Measurements from ENCODE around the gene RHBDF2. TPM values are rescaled to one million over a fixed set of nuclear protein-coding genes. Genes with fewer than 3 reads are reported as not detected.

RHBDF2 gene
- total RNA-seq, 4 donors from 2014 or later: 33.1 to 99.0 (median 73.5) TPM

GRCh38 chr17:76547642-76548202 lies 46.5 kb upstream of the RHBDF2 start:
- H3K9me3 ChIP-seq: no peaks in the 10 kb centered on the region
- TF ChIP-seq EP300 (IDR thresholded peaks at IDR 0.05): no peak
- peak in 1 of 5 experiments; percentile 21 for TF ChIP-seq CTCF (IDR thresholded peaks at IDR 0.05)
- whole genome bisulfite sequencing, 2 donors: 84 to 89% methylated on average over 2 of the region's 2 CpGs
- H3K36me3 ChIP-seq: no peaks in the 10 kb centered on the region
- H3K4me3 ChIP-seq: no peak overlapping the region
- DNase-seq (ENCODE audit: low spot score in 2 of 2): no peak
- no peaks in the 10 kb centered on the region for H3K27me3 ChIP-seq
- H3K27ac ChIP-seq: no peak overlapping the region
- peaks cover 0 to 58% (median 25%) of the 10 kb centered on the region in 4 donors for H3K4me1 ChIP-seq

GRCh38 chr17:76547183-76547641 lies 46.0 kb upstream of the RHBDF2 start:
- TF ChIP-seq POLR2A (IDR thresholded peaks at IDR 0.05): no peak
- TF ChIP-seq CTCF (IDR thresholded peaks at IDR 0.05): peak; percentile 59 to 86 (median 73)
- Histone ChIP-seq H3K27ac (peak overlapping the region in 2 of 4 donors; percentile 3 to 40), H3K4me3 (no peak overlapping the region), H3K4me1 (peaks cover 0 to 58% (median 25%) of the 10 kb centered on the region in 4 donors), H3K27me3 (no peaks in the 10 kb centered on the region), H3K36me3 (no peaks in the 10 kb centered on the region), H3K9me3 (no peaks in the 10 kb centered on the region)
- 34 to 38% methylated on average over 3 of the region's 3 CpGs for WGBS, 2 donors
- peak in 1 of 2 donors; percentile 77 for DNase-seq (ENCODE audit: low spot score in 2 of 2)

GRCh38 chr17:76546556-76547182 lies 45.4 kb upstream of the RHBDF2 start:
- no peak overlapping the region for H3K4me3 ChIP-seq
- DNase-seq (ENCODE audit: low spot score in 2 of 2): no peak
- peak overlapping the region in 2 of 4 donors; percentile 3 to 40 for H3K27ac ChIP-seq
- no peaks in the 10 kb centered on the region for H3K36me3 ChIP-seq
- TF ChIP-seq CTCF (IDR thresholded peaks at IDR 0.05) (no peak), EP300 (IDR thresholded peaks at IDR 0.05) (no peak), POLR2A (IDR thresholded peaks at IDR 0.05) (no peak)
- no peaks in the 10 kb centered on the region for H3K9me3 ChIP-seq
- no peaks in the 10 kb centered on the region for H3K27me3 ChIP-seq
- peaks cover 0 to 58% (median 25%) of the 10 kb centered on the region in 4 donors for H3K4me1 ChIP-seq
- WGBS, 2 donors: 63 to 64% methylated on average over 10 to 11 of the region's 11 CpGs

GRCh38 chr17:76545918-76546555 lies 44.8 kb upstream of the RHBDF2 start:
- Histone ChIP-seq H3K4me3 (no peak overlapping the region), H3K4me1 (peaks cover 0 to 58% (median 27%) of the 10 kb centered on the region in 4 donors), H3K27ac (no peak overlapping the region), H3K36me3 (no peaks in the 10 kb centered on the region), H3K27me3 (no peaks in the 10 kb centered on the region), H3K9me3 (no peaks in the 10 kb centered on the region)
- DNase-seq (ENCODE audit: low spot score in 2 of 2): no peak
- WGBS, 2 donors: 70 to 77% methylated on average over 12 to 13 of the region's 13 CpGs
- no peak for TF ChIP-seq CTCF (IDR thresholded peaks at IDR 0.05)
- no peak for TF ChIP-seq POLR2A (IDR thresholded peaks at IDR 0.05)
- no peak for TF ChIP-seq EP300 (IDR thresholded peaks at IDR 0.05)
